HuH-7 (cell line): Measurements from ENCODE around the gene SMIM26.
"Not testable (repeated sequence)": the region's sequence is repeated elsewhere in the genome, so short reads cannot be mapped to it uniquely, and the experiment has no call there.

Source experiments
- DNase-seq: peaks from one replicate; pipeline ENCODE4 v3.0.0; 2011; ENCODE audit warnings: low spot score

The SMIM26 gene

GRCh38 chr20:18566892-18567738 lies at the start of gene SMIM26:
SMIM26 (plus strand) TSS chr20:18567432; CDS start chr20:18567479, 47 bp downstream.
- peak; percentile 92 for DNase-seq

- not testable (repeated sequence) for DNase-seq
These were observed 45.2 kb upstream of the SMIM26 start for GRCh38 chr20:18522066-18522465.

GRCh38 chr20:18523066-18523465 lies 44.2 kb upstream of the SMIM26 start:
- DNase-seq = no peak

- no peak for DNase-seq
These were observed 42.6 kb upstream of the SMIM26 start for GRCh38 chr20:18524646-18525045.

GRCh38 chr20:18526761-18527160 lies 40.5 kb upstream of the SMIM26 start:
- DNase-seq = not testable (repeated sequence)

GRCh38 chr20:18527339-18527738 lies 39.9 kb upstream of the SMIM26 start:
- DNase-seq = no peak

GRCh38 chr20:18527836-18528235 lies 39.4 kb upstream of the SMIM26 start:
- no peak for DNase-seq

GRCh38 chr20:18529041-18529440 lies 38.2 kb upstream of the SMIM26 start:
- no peak for DNase-seq

- no peak for DNase-seq
These were observed 34.6 kb upstream of the SMIM26 start for GRCh38 chr20:18532626-18533025.

GRCh38 chr20:18533491-18533890 lies 33.7 kb upstream of the SMIM26 start:
- DNase-seq = no peak

GRCh38 chr20:18533978-18534644 lies 33.1 kb upstream of the SMIM26 start:
- no peak for DNase-seq

GRCh38 chr20:18537651-18538050 lies 29.6 kb upstream of the SMIM26 start:
- DNase-seq = no peak

GRCh38 chr20:18541741-18542140 lies 25.5 kb upstream of the SMIM26 start:
- no peak for DNase-seq

GRCh38 chr20:18543216-18543615 lies 24.0 kb upstream of the SMIM26 start:
- no peak for DNase-seq

GRCh38 chr20:18543932-18544331 lies 23.3 kb upstream of the SMIM26 start:
- DNase-seq = no peak

- no peak for DNase-seq
These were observed 21.7 kb upstream of the SMIM26 start for GRCh38 chr20:18545566-18545965.

GRCh38 chr20:18548465-18548864 lies 18.8 kb upstream of the SMIM26 start:
- DNase-seq = no peak

GRCh38 chr20:18553746-18554145 lies 13.5 kb upstream of the SMIM26 start:
- no peak for DNase-seq

- no peak for DNase-seq
These were observed 483 bp downstream of the SMIM26 start for GRCh38 chr20:18567739-18568091.

- no peak for DNase-seq
These were observed 3.8 kb downstream of the SMIM26 start for GRCh38 chr20:18571009-18571408.

- DNase-seq = no peak
These were observed 4.3 kb downstream of the SMIM26 start for GRCh38 chr20:18571578-18571977.

- DNase-seq = no peak
These were observed 10.7 kb downstream of the SMIM26 start for GRCh38 chr20:18577942-18578341.

- DNase-seq = no peak
These were observed 11.3 kb downstream of the SMIM26 start for GRCh38 chr20:18578581-18578980.

- DNase-seq = no peak
These were observed 12.8 kb downstream of the SMIM26 start for GRCh38 chr20:18580012-18580411.
